ENCODE measurements around the gene TIE1.

- TF ChIP-seq POLR2A (IDR thresholded peaks at IDR 0.05) (no peak), CTCF (IDR thresholded peaks at IDR 0.05) (no peak)
Observed at GRCh38 chr1:43349594-43350306, 49.0 kb downstream of the TIE1 start.
